HTERT RPE-1 (cell line): ENCODE results near the gene TNFRSF21.
"Not testable (repeated sequence)": the region's sequence is repeated elsewhere in the genome, so short reads cannot be mapped to it uniquely, and the experiment has no call there.

Experiments
- in situ Hi-C: fragments of 300-500 bp; cut with MboI; formaldehyde crosslinking; loops from 4 replicates; pipeline ENCODE4 v1.14.3; 2020; ENCODE audit warnings: low sequenced_read_pairs

TNFRSF21 gene, protein sequence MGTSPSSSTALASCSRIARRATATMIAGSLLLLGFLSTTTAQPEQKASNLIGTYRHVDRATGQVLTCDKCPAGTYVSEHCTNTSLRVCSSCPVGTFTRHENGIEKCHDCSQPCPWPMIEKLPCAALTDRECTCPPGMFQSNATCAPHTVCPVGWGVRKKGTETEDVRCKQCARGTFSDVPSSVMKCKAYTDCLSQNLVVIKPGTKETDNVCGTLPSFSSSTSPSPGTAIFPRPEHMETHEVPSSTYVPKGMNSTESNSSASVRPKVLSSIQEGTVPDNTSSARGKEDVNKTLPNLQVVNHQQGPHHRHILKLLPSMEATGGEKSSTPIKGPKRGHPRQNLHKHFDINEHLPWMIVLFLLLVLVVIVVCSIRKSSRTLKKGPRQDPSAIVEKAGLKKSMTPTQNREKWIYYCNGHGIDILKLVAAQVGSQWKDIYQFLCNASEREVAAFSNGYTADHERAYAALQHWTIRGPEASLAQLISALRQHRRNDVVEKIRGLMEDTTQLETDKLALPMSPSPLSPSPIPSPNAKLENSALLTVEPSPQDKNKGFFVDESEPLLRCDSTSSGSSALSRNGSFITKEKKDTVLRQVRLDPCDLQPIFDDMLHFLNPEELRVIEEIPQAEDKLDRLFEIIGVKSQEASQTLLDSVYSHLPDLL

DNA sequence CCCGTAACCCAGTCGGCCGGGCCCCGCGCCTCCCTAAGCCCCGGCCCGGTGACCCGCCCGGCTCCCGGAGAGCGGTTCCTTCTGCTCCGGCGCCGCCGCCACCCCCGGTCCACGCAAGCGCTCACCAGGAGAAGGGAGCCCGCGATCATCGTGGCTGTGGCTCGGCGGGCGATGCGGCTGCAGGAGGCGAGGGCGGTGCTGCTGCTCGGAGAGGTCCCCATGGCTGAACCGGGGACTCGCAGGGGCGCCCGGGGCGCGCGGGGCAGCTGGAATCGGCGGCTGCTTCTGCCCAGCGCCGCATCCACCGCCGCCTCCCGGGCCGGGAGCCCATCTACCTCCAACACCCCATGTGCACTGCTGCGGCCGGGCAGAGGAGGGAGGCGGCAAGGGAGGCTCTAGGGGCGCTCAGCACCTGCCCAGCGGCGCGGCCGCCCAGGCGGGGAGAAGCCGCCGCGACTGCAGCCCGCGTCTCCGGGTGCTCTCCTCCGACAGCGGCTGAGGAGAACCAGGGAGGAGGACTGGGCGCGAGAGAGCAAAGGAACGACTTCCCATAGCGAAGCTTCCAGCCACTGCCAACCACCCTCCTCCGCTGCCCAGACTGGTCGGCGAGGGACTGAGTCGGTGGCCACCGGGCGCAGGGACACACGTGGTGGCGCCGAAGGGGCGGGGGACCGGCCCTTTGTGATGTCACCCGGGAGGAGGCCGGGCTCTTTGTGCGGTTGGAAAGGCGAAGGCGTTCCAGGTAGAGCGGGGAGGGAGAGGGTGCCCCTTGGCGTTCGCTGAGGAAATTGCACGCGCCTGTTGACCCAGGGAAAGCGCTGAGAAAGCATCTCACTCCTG, at the start of gene TNFRSF21:
TNFRSF21 (minus strand) TSS at position 615 of the 840 bp plus-strand sequence; CDS start at position 221, 394 bp downstream.
- in situ Hi-C loops = no loop called here

DNA sequence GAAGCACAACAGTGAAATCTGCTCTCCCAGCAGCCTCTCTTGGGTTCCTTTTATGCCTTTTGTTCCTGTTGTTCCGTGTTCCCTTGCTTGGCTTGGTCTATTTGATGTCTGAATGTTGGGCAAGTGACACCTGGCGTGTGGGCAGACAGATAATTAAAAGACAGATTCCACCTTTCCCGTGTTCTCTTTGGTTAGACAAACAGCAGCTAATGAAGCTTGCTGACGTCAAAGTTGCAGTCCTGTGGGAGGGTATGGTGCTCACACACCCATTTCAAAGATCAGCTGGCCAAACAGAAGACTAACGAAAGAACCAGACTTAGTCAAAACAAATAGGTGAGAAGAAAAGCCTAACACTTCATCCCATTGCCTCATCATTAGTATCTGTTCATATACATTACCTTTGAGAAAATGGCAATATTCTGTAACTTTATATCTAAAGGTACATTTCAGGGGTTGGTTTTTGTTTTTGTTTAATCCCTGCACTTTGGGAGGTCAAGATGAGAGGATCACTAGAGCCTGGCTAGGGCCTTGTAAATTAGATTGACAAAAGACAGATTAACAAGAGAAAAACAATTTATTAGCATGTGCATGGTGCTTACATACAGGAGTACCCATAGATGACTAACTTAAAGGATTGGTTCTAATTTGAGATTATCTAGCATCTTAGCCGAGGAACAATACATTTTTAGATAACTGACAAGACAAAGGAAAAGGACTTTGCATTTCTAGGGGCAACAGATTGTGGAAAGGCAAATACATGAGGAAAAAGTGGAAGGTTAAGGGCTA, 48.9 kb upstream of the TNFRSF21 start:
- in situ Hi-C loops = no loop called here

DNA sequence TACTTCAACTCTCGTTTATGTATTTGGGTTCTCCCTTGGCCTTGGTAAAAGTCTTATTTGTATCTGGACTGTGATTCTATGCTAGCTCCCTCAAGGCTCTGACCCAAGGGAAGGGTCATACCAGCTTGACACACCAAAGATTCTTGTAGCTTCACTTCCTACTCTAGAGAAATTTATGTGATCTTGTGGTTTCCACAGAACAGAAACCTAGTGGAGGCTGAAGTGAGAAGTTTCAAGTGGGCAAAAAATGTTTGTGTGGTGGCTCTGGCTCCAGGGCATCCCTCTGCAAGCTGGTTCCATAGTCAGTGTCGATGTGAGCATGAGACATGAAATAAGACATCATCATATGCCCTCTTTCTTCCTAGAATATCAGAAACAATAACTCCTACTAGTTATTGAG, 48.1 kb upstream of the TNFRSF21 start:
- in situ Hi-C loops = no loop called here

DNA sequence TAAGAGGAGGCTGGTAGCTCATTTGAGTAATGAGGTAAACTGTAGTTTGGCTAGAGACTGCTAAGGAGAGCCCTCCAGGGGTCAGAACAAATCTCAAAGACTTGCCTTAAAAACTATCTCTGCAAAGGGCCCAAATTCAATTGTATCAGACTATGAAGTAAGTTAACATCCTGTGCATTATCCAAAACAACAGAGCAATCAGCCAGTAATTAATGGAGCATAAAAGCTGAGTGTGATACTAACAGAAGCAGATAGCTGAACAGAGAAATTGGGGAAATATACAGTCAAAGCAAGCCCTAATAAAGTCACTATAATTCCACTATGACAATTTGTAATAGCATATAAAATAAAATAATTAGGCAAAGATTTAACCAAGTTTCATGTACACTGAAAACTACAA, 45.8 kb upstream of the TNFRSF21 start:
- in situ Hi-C loops = no loop called here

DNA sequence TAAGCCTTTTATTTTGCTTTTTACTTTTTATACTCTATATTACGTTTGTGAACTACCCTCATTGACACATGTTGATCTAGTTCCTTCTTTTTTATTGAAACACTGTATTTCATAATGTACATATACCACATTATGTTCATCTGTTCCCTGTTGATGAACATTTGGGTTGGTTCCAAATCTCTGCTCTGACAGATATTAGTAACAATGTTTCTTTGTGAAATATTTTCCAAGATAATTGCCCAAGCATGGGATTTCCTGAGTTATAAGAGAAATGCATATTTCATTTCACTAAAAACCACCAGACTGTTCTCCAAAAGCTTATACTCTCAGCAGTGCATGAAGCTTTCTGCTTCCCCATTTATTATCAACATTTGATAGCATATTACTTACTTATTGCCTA, 44.2 kb upstream of the TNFRSF21 start:
- in situ Hi-C loops = no loop called here

DNA sequence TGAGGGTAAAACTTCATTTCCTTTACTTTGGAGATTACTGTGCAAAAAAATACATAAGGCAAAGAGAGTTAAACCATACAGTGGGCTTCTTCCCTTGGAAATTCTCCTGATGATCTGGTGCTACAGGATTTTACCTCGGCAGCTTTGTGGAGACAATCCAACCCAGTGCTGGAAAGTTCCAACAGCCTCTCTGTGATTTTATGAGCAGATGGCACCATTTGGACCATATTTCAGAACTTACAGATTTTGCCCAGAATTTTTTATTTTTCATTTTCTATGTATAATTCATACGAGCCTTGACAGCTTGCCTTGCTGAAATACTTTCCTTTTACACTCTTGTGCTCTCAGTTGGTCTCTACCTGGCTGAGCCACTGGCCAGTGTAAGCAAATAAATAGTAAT, 43.3 kb upstream of the TNFRSF21 start:
- in situ Hi-C loops = no loop called here

DNA sequence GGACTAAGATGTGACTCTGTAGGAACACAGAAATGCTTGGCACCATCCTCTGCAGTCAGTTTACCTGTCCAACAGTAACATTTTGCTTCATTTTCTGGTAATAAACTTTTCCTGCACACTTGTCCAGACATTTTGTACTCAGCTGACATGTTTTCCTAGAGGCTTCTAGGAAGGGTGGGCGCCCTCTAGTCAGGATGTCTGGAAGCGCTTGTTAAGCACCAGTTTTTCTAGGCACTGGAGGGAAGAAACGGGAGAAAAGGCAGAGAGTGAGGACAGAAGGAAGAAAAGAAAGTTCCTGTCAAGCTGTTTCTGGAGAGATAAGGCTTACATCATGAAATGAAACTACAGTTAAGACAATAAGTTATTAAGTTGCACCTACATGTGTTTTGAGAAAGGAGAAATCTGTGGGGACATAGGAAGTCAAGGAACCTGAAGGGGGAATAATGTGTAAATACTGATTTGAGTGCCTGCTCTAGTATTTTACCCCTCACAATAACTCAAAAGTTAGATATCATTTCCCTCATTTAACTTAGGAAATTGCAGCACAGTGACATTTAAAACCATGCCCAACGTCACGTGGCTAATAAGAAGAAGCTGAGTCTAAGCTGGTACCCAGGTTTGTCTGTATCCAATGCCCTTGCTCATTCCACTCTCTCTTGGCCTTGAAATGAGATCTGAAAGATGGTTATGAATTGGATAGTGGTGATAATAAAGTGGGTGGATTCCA, 42.7 kb upstream of the TNFRSF21 start:
- in situ Hi-C loops = no loop called here

DNA sequence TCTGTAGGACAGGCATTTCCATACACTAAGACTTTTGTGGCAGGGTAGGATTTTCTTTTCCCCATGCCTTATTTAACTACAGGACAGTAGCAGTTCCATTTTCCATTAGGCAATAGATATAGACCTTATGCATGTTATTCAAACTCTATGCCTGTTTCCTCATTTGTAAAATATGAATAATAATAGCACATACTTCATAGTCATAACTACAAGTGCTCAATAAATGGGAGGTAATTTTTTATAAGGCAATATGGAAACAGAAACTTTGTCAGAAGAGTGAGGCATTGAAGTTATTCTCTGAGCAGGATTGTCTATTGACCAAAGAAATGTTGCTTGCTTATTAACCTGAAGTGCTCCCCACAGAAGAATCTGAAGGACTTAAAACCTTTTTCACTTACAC, 41.9 kb upstream of the TNFRSF21 start:
- in situ Hi-C loops = no loop called here

DNA sequence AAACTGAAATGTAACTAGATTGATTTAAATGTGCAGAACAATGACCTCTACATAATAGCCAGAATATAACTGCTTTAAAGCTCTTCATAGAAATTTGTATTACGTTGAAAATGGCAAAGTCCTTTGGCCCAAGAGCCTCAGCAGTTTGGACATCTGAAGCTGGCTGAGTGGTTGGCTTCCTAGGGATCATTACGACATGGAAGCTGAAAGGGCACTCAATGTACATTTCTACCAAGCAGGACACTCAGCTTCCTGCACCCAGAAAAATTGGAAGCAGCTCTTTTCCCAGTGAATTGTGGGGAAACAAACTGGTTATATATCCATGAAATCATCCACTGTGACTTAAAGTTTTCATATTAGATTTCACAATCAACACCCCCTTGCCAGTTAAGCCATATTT, 40.2 kb upstream of the TNFRSF21 start:
- in situ Hi-C loops = no loop called here

DNA sequence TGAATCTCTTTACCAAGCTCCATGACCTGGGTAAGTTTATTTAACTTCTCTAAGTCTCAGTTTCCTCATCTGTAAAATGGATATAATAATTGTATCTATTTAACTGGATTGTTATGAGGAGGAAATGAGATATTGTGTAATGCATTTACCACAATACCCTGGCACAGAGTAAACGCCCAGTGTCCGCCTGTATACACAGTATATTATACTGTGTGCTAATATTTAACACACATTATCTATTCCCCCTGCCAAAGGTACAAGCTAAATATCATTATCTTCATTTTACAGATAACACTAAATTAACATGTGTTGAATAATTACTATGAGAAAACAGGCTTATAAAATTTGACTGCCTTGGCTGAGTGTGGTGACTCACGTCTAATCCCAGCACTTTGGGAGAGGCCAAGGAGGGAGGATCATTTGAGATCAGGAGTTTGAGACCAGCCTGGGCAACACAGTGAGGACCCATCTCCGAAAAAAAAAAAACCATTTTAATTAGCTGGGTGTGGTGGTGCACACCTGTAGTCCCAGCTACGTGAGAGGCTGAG, 38.7 kb upstream of the TNFRSF21 start:
- in situ Hi-C loops = no loop called here

DNA sequence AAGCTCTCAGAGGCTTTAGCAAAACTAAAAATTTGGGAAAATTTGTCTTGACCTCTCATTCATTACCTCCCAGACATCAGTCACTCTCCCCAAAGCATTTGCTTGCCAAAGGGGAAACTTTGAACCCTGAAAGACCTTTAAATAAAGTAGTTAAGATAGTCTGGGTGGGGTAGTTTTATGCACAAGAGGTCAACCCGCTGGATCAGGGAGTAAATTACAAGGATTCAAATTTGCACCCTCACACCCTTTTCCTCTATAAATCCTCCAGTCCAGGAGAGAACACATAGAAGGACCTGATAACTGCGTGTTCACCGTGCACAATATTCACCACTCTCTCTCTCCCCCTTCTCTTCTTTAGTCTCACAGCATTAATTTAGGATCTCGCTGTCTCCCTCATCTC, 36.1 kb upstream of the TNFRSF21 start:
- in situ Hi-C loops = no loop called here

DNA sequence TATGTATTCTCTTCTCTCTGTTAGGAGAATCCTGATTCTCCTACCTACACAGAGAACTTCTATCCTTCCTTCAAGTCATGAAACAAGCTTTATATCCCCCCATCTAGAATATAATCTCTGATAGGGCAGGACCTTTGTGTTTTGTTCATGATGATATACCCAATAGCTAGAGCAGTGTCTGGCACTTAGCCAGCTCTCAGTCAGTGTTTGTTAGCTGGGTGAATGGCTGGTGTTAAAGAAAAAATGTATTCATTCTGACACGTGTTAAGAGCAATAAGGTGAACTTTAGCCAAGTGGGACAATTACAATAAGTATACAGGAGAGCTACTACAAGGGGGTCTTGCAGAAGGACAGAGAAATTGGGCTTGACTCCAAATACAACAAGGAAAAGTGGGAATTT, 34.3 kb upstream of the TNFRSF21 start:
- in situ Hi-C loops = no loop called here

DNA sequence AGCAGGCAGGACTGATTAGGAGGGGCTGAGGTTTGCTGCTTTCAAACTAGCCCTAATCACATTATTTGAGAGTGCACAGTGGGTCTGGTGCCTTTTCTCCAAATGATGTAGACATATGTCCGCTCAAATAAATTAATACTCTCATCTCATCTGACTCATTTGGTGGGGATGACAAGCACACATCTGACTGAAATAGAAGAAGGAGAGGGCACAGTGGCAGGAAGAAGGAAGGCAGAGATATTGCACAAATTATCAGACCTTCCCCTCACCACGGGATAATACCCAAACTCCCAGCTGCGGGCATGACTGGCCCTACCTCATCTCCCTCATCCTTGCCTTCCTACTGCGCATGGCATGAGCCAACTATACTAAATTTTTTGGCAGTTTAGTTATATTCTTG, 33.9 kb upstream of the TNFRSF21 start:
- in situ Hi-C loops = no loop called here

DNA sequence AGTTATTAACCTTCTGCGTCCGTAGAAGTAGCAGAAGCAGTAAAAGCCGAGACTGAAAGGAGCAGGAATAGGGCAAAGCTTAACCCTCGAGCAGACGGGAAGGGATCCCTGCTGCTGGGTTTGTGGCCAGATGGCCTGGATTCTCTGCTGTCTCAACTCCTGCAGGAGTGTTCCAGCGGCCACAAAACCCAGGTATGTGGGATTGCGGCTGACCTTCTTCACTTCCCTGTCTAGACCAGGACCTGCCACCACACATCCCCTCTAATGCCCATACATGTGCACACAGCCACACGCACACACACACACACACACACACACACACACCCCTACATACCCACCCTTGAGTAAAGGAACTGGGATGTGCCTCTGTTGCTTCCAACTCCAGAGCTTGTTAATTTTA, 33.1 kb upstream of the TNFRSF21 start:
- in situ Hi-C loops = no loop called here

DNA sequence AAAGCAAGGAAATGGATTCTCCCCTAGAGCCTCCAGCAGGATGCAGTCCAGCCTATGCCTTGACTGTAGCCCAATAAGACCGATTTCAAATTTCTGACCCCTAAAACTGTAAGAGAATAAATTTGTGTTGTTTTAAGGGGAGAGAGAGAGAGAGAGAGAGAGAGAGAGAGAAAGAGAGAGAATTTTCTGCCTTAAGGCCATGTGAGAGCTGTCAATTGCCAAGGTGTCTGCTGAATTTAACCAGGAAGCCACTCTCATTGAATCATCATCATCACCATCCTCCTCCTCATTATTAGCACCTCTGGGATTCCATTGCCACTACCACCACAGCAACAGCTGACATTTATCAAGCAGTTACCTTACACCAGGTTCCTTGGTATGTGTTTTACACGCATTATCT, 27.8 kb upstream of the TNFRSF21 start:
- in situ Hi-C loops = no loop called here

DNA sequence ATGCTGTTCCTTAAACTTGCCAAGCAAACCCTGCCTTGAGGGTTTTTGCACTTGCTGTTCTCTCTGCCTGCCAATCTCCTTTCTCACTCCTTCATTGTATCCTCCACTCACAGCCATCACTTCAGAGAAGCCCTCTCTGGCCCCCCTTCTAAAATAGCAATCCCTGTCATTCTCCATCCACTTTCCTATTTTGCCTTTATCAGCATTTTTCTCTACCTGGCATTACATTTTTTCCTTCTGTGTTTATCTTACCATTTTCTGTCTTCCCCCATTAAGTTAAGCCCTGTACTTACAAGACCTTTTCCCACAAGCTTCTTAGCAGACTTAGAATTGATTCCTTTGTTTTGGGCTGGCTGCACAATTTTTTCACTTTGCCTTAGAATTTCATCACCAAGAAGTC, 26.6 kb upstream of the TNFRSF21 start:
- in situ Hi-C loops = no loop called here

DNA sequence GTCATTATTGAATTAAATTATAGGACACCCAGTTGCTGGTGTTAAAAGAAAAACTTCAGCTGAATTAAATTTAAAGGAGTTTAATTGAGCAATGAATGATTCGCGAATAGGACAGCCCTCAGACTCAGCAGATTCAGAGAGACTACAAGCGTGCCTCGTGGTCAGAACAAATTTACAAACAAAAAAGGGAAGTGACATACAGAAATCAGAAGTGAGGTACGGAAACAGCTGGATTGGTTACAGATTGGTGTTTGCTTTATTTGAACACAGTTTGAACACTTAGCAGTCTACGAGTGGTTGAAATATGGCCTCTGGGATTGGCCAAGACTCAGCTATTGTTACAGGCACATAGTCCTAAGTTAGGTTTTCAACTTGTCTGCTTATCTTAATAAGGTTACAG, 25.8 kb upstream of the TNFRSF21 start:
- in situ Hi-C loops = no loop called here

DNA sequence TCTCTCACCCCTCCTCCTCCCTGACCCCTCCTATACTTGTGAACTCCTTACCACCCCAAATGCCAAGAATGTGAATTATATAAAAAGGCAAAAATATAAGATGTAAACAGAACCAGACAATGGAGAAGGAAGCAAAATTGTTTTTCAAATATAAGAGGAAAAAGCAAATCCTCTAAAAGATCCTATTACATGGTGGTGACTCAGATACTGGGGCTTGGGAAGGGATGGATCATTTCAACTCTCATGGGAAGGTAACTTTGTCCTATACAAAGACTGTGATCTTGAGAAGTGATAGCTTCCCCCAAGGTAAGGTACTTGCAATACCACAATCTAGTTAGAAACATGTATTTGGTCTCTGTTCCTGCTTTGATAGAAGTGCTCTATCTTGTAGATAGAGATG, 24.6 kb upstream of the TNFRSF21 start:
- in situ Hi-C loops = no loop called here

DNA sequence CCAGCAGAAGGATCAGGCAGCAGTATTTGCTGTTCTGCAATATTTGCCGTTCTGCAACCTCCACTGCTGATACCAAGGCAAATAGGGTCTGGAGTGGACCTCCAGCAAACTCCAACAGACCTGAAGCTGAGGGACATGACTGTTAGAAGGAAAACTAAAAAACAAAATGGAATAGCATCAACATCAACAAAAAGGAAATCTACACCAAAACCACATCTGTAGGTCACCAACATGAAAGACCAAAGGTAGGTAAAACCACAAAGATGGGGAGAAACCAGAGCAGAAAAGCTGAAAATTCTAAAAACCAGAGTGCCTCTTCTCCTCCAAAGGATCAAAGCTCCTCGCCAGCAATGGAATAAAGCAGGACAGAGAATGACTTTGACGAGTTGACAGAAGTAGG, 18.9 kb upstream of the TNFRSF21 start:
- in situ Hi-C loops = not testable (repeated sequence)

DNA sequence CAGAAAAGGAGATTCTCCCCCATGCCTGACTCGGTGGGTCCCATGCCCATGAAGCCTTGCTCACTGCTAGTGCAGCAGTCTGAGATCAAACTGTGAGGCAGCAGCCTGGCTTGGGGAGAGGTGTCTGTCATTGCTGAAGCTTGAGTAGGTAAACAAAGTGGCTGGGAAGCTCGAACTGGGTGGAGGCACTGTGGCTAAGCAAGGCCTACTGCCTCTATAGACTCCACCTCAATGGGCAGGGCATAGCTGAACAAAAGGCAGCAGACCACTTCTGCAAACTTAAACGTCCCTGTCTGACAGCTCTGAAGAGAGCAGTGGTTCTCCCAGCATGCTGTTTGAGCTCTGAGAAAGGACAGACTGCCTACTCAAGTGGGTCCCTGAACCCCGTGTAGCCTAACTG, 18.4 kb upstream of the TNFRSF21 start:
- in situ Hi-C loops = not testable (repeated sequence)
